HepG2 (cell line): ENCODE measurements around the gene DAD1. TPM values are rescaled to one million over a fixed set of nuclear protein-coding genes. Genes with fewer than 3 reads are reported as not detected.

Experiments used
- ATF1 ChIP-seq: IDR thresholded peaks from 2 replicates; pipeline ENCODE4 v1.6.1; 2016; ENCODE audit warnings: mild to moderate bottlenecking, control low read depth
- CHCHD3 ChIP-seq: sonication (generic); formaldehyde crosslinking; IDR thresholded peaks from 2 replicates; pipeline ENCODE4 v1.8.0; 2022; ENCODE audit warnings: mild to moderate bottlenecking, missing genetic modification reagents, moderate library complexity
- CSRNP2 ChIP-seq: sonication (generic); formaldehyde crosslinking; conservative IDR thresholded peaks from 2 replicates; pipeline ENCODE4 v1.8.0; 2022; ENCODE audit warnings: low read depth, missing genetic modification reagents
- ELK4 ChIP-seq: sonication (generic); formaldehyde crosslinking; IDR thresholded peaks from 2 replicates; pipeline ENCODE4 v1.9.0; 2021; ENCODE audit warnings: missing genetic modification reagents, borderline replicate concordance
- FOXC1 ChIP-seq: sonication (generic); formaldehyde crosslinking; IDR thresholded peaks from 2 replicates; pipeline ENCODE4 v1.8.0; 2022; ENCODE audit warnings: mild to moderate bottlenecking, missing genetic modification reagents, borderline replicate concordance
- KLF6 ChIP-seq: IDR thresholded peaks from 2 replicates; pipeline ENCODE4 v1.8.0; 2016; ENCODE audit warnings: missing biosample characterization, missing genetic modification reagents
- NFAT5 ChIP-seq: sonication (generic); formaldehyde crosslinking; IDR thresholded peaks from 2 replicates; pipeline ENCODE4 v1.4.0; 2020; ENCODE audit warnings: missing genetic modification reagents
- SOX13 ChIP-seq, 3 experiments: fragments of 450-650 bp in 1 of 3; sonication (generic) in 1 of 3; formaldehyde crosslinking in 1 of 3; IDR thresholded peaks in 2 of 3; conservative IDR thresholded peaks in 1 of 3; 2 replicates each; pipeline versions ENCODE4 v1.5.0 to v1.6.1; 2016 to 2020; ENCODE audit warnings: antibody characterized with exemption in 1 of 3, mild to moderate bottlenecking in 1 of 3, missing compliant biosample characterization in 1 of 3, missing genetic modification reagents in 1 of 3, moderate library complexity in 1 of 3
- ZHX1 ChIP-seq: sonication (generic); formaldehyde crosslinking; IDR thresholded peaks from 2 replicates; pipeline ENCODE4 v1.8.1; 2022; ENCODE audit warnings: low read depth, mild to moderate bottlenecking, missing genetic modification reagents
- ZMYM3 ChIP-seq: sonication (generic); formaldehyde crosslinking; IDR thresholded peaks from 2 replicates; pipeline ENCODE4 v1.5.1; 2020; ENCODE audit warnings: mild to moderate bottlenecking, missing genetic modification reagents
- ZNF367 ChIP-seq: sonication (generic); formaldehyde crosslinking; IDR thresholded peaks from 2 replicates; pipeline ENCODE4 v1.4.0; 2020; ENCODE audit warnings: missing genetic modification reagents, borderline replicate concordance
- ZNF432 ChIP-seq: sonication (generic); formaldehyde crosslinking; IDR thresholded peaks from 2 replicates; pipeline ENCODE4 v1.5.0; 2020; ENCODE audit warnings: missing genetic modification reagents, mild to moderate bottlenecking, borderline replicate concordance
- ZNF501 ChIP-seq: sonication (generic); formaldehyde crosslinking; IDR thresholded peaks from 2 replicates; pipeline ENCODE4 v1.5.1; 2020; ENCODE audit warnings: mild to moderate bottlenecking, moderate library complexity, missing genetic modification reagents
- ZNF615 ChIP-seq: sonication (generic); formaldehyde crosslinking; IDR thresholded peaks from 2 replicates; pipeline ENCODE4 v1.5.0; 2020; ENCODE audit warnings: mild to moderate bottlenecking, missing genetic modification reagents, borderline replicate concordance
- polyA plus RNA-seq, 8 experiments: library from polyadenylated mRNA; depleted of rRNA in 3 of 8; stranded (reverse) in 7 of 8; unstranded in 1 of 8; fragments of >200 nt; fragmentation: Illumina TruSeq in 4 of 8; extraction: Trizol in 4 of 8; gene quantifications; 2 replicates each; pipeline versions ENCODE4 v1.2.1 to v1.2.3, GENCODE V29; 2011 to 2016; ENCODE audit warnings: low read depth in 4 of 8, missing spikeins in 1 of 8, mixed read lengths in 1 of 8; ENCODE audit not compliant: insufficient read depth in 1 of 8
- total RNA-seq, 5 experiments: library from RNA; depleted of rRNA; stranded (reverse); fragments of >200 nt; fragmentation: Illumina TruSeq; extraction: Trizol; gene quantifications; 2 replicates each; pipeline ENCODE4 v1.2.3, GENCODE V29; 2016; ENCODE audit warnings: low read depth in 1 of 5

The DAD1 gene
- total and polyA plus RNA-seq, 2 of the 13 experiments (the other 11 are each of a cell fraction or from before 2014, with no cell fraction given) = 558 to 626 TPM

GRCh38 chr14:22588526-22589095, 413 bp downstream of the DAD1 start (continued):
- TF ChIP-seq NFAT5 (CRISPR knock-in tag) (0 out of 2 replicates have a peak, but pooled peaks have one; percentile 30), ZMYM3 (no peak), CHCHD3 (CRISPR knock-in tag) (no peak), ATF1 (CRISPR knock-in tag) (no peak), SOX13 (IDR thresholded peaks at IDR 0.05) (no peak), SOX13 (CRISPR knock-in tag; conservative IDR thresholded peaks at IDR 0.05 in 1 of 2, IDR thresholded peaks at IDR 0.05 in 1 of 2) (no peak), ZNF432 (no peak), ELK4 (no peak), ZNF501 (CRISPR knock-in tag) (no peak), FOXC1 (CRISPR knock-in tag) (no peak), ZNF615 (CRISPR knock-in tag) (no peak), ZHX1 (CRISPR knock-in tag) (0 out of 2 replicates have a peak, but pooled peaks have one; percentile 11), ZNF367 (CRISPR knock-in tag) (0 out of 2 replicates have a peak, but pooled peaks have one; percentile 18), CSRNP2 (no peak), KLF6 (CRISPR knock-in tag) (no peak)
